ENCODE results near the gene NACC2.

NACC2 gene

GRCh38 chr9:136012651-136013050 is 82.4 kb downstream of the NACC2 start:
- Histone ChIP-seq H3K27ac (ENCODE audit: low read depth, low read length) (peak overlapping the region; percentile 42), H3K9me2 (replicated peaks; ENCODE audit: control insufficient read depth, low read length) (no peaks in the 10 kb centered on the region), H3K27me3 (ENCODE audit: control insufficient read depth, low read length) (no peaks in the 10 kb centered on the region), H3K79me2 (ENCODE audit: control insufficient read depth, low read length) (no peaks in the 10 kb centered on the region), H3K9me3 (ENCODE audit: control insufficient read depth, insufficient read depth, low read length) (no peaks in the 10 kb centered on the region), H3F3A (ENCODE audit: control insufficient read depth, insufficient read depth) (0 out of 2 replicates have a peak, but pooled peaks cover 2% of the 10 kb centered on the region), H4K20me1 (ENCODE audit: control insufficient read depth, insufficient read depth, low read depth, low read length) (no peaks in the 10 kb centered on the region), H3K36me3 (ENCODE audit: control insufficient read depth, low read length) (0 out of 2 replicates have a peak, but pooled peaks cover 4% of the 10 kb centered on the region), H3K4me3 (ENCODE audit: low read length) (no peak overlapping the region), H3K4me1 (ENCODE audit: control insufficient read depth, low read length) (peaks cover 20% of the 10 kb centered on the region), H3K4me2 (ENCODE audit: low read length) (peak overlapping the region; percentile 40; the same call in 1 of the 2 replicates)
- TF ChIP-seq CTCF (IDR thresholded peaks at IDR 0.05; ENCODE audit: low read depth, low read length, poor library complexity, severe bottlenecking) (no peak), EZH2phosphoT487 (IDR thresholded peaks at IDR 0.05; ENCODE audit: borderline replicate concordance, low read length) (no peak)

- Histone ChIP-seq H3K4me1 (ENCODE audit: control insufficient read depth, low read length) (peaks cover 20% of the 10 kb centered on the region), H3K4me2 (ENCODE audit: low read length) (peak overlapping the region; percentile 42; the same call in 1 of the 2 replicates), H3K36me3 (ENCODE audit: control insufficient read depth, low read length) (0 out of 2 replicates have a peak, but pooled peaks cover 4% of the 10 kb centered on the region)
Measured at GRCh38 chr9:136011703-136012496, 83.2 kb downstream of the NACC2 start.

GRCh38 chr9:136011376-136011702 is 83.8 kb downstream of the NACC2 start:
- 0 out of 2 replicates have a peak, but pooled peaks cover 4% of the 10 kb centered on the region for H3K36me3 ChIP-seq (ENCODE audit: control insufficient read depth, low read length)
- H3K4me2 ChIP-seq (ENCODE audit: low read length), result no peak overlapping the region
- H3K27me3 ChIP-seq (ENCODE audit: control insufficient read depth, low read length), result no peaks in the 10 kb centered on the region
- peaks cover 20% of the 10 kb centered on the region for H3K4me1 ChIP-seq (ENCODE audit: control insufficient read depth, low read length)
- H3K79me2 ChIP-seq (ENCODE audit: control insufficient read depth, low read length), result no peaks in the 10 kb centered on the region
- H3K27ac ChIP-seq (ENCODE audit: low read depth, low read length), result no peak overlapping the region
- no peaks in the 10 kb centered on the region for H3K9me2 ChIP-seq (replicated peaks; ENCODE audit: control insufficient read depth, low read length)
- no peaks in the 10 kb centered on the region for H4K20me1 ChIP-seq (ENCODE audit: control insufficient read depth, insufficient read depth, low read depth, low read length)
- 0 out of 2 replicates have a peak, but pooled peaks cover 2% of the 10 kb centered on the region for H3F3A ChIP-seq (ENCODE audit: control insufficient read depth, insufficient read depth)
- no peaks in the 10 kb centered on the region for H3K9me3 ChIP-seq (ENCODE audit: control insufficient read depth, insufficient read depth, low read length)
- no peak for TF ChIP-seq EZH2phosphoT487 (IDR thresholded peaks at IDR 0.05; ENCODE audit: borderline replicate concordance, low read length)
- no peak for TF ChIP-seq CTCF (IDR thresholded peaks at IDR 0.05; ENCODE audit: low read depth, low read length, poor library complexity, severe bottlenecking)
- H3K4me3 ChIP-seq (ENCODE audit: low read length), result no peak overlapping the region

More at GRCh38 chr9:136011703-136012496, 83.2 kb downstream of the NACC2 start:
- Histone ChIP-seq H3K9me3 (ENCODE audit: control insufficient read depth, insufficient read depth, low read length) (no peaks in the 10 kb centered on the region), H4K20me1 (ENCODE audit: control insufficient read depth, insufficient read depth, low read depth, low read length) (no peaks in the 10 kb centered on the region), H3F3A (ENCODE audit: control insufficient read depth, insufficient read depth) (0 out of 2 replicates have a peak, but pooled peaks cover 2% of the 10 kb centered on the region), H3K79me2 (ENCODE audit: control insufficient read depth, low read length) (no peaks in the 10 kb centered on the region), H3K27ac (ENCODE audit: low read depth, low read length) (peak overlapping the region; percentile 42), H3K27me3 (ENCODE audit: control insufficient read depth, low read length) (no peaks in the 10 kb centered on the region), H3K4me3 (ENCODE audit: low read length) (no peak overlapping the region), H3K9me2 (replicated peaks; ENCODE audit: control insufficient read depth, low read length) (no peaks in the 10 kb centered on the region)
- no peak for TF ChIP-seq EZH2phosphoT487 (IDR thresholded peaks at IDR 0.05; ENCODE audit: borderline replicate concordance, low read length)
- TF ChIP-seq CTCF (IDR thresholded peaks at IDR 0.05; ENCODE audit: low read depth, low read length, poor library complexity, severe bottlenecking), result no peak

Measured in DOHH2 (cell line).